ENCODE data around the gene TWF2. TPM values are rescaled to one million over a fixed set of nuclear protein-coding genes. Genes with fewer than 3 reads are reported as not detected.

The TWF2 gene
- total RNA-seq, 1 experiment from 2014 or later = 59.7 TPM

- DNase-seq (ENCODE audit: low read depth, low spot score) = no peak
- in situ Hi-C loops (cut with HindIII; ENCODE audit: low pct_unique_long_range_greater_than_20kb, low sequenced_read_pairs) = no loop called here
Measured at GRCh38 chr3:52182196-52182595, 56.8 kb downstream of the TWF2 start.

- DNase-seq (ENCODE audit: low read depth, low spot score) = no peak
- in situ Hi-C loops (cut with HindIII; ENCODE audit: low pct_unique_long_range_greater_than_20kb, low sequenced_read_pairs) = no loop called here
Measured at GRCh38 chr3:52181543-52181942, 57.4 kb downstream of the TWF2 start.

Small RNA genes within 50 kb of the gene (small RNA-seq; reads per million reads assigned to genes)
- 3.7 to 306 reads per million in 2 experiments for gene MIRLET7G

Other genes with a start within 250 kb of the TWF2 start
- gene RPL29, start 243.3 kb downstream of the TWF2 start, total RNA-seq (2014; rRNA removed; shearing (Covaris generic)) = 2,678 and 2,698 TPM in 2 replicates
- 11.9 and 12.6 TPM in 2 replicates for gene DUSP7, start 182.6 kb downstream of the TWF2 start, total RNA-seq (2014; rRNA removed; shearing (Covaris generic))
- 7.7 and 11.5 TPM in 2 replicates for gene POC1A, start 84.7 kb downstream of the TWF2 start, total RNA-seq (2014; rRNA removed; shearing (Covaris generic))
- 98.8 and 103 TPM in 2 replicates for gene ALAS1, start 41.0 kb downstream of the TWF2 start, total RNA-seq (2014; rRNA removed; shearing (Covaris generic))
- gene TLR9, start 13.5 kb downstream of the TWF2 start, total RNA-seq (2014; rRNA removed; shearing (Covaris generic)) = not detected in 2 replicates
- gene PPM1M, start 6.6 kb upstream of the TWF2 start, total RNA-seq (2014; rRNA removed; shearing (Covaris generic)) = 2.9 and 3.2 TPM in 2 replicates
- gene WDR82, start 39.5 kb upstream of the TWF2 start, total RNA-seq (2014; rRNA removed; shearing (Covaris generic)) = 42.4 and 44.2 TPM in 2 replicates
- gene GLYCTK, start 48.7 kb upstream of the TWF2 start, total RNA-seq (2014; rRNA removed; shearing (Covaris generic)) = 7.7 and 8.7 TPM in 2 replicates
- 0.74 and 1.6 TPM in 2 replicates for gene DNAH1, start 77.2 kb upstream of the TWF2 start, total RNA-seq (2014; rRNA removed; shearing (Covaris generic))
- gene BAP1, start 170.8 kb upstream of the TWF2 start, total RNA-seq (2014; rRNA removed; shearing (Covaris generic)) = 73.5 and 78.2 TPM in 2 replicates
- 13.8 and 20.1 TPM in 2 replicates for gene PHF7, start 171.5 kb upstream of the TWF2 start, total RNA-seq (2014; rRNA removed; shearing (Covaris generic))
- 0.40 and 0.43 TPM in 2 replicates for gene SEMA3G, start 205.9 kb upstream of the TWF2 start, total RNA-seq (2014; rRNA removed; shearing (Covaris generic))
- 0.24 and 0.42 TPM in 2 replicates for gene TNNC1, start 214.9 kb upstream of the TWF2 start, total RNA-seq (2014; rRNA removed; shearing (Covaris generic))
- gene NISCH, start 216.4 kb upstream of the TWF2 start, total RNA-seq (2014; rRNA removed; shearing (Covaris generic)) = 17.7 and 19.9 TPM in 2 replicates